ENCODE measurements around the gene AFDN. TPM values are rescaled to one million over a fixed set of nuclear protein-coding genes. Genes with fewer than 3 reads are reported as not detected.

The AFDN gene
- total RNA-seq, 1 donor from 2014 or later: 98.2 TPM

GRCh38 chr6:167912494-167912893 is 85.8 kb downstream of the AFDN start:
- DNase-seq (ENCODE audit: low read depth in 2 of 2): no peak

GRCh38 chr6:167913699-167914098 is 87.0 kb downstream of the AFDN start:
- DNase-seq (ENCODE audit: low read depth in 2 of 2): no peak

GRCh38 chr6:167915139-167915538 is 88.4 kb downstream of the AFDN start:
- DNase-seq (ENCODE audit: low read depth in 2 of 2): no peak

- no peak for DNase-seq (ENCODE audit: low read depth in 2 of 2)
Measured at GRCh38 chr6:167917551-167918154, 90.9 kb downstream of the AFDN start.

GRCh38 chr6:167918548-167919278 is 92.0 kb downstream of the AFDN start:
- DNase-seq (ENCODE audit: low read depth in 2 of 2): no peak

GRCh38 chr6:167919349-167919748 is 92.6 kb downstream of the AFDN start:
- no peak for DNase-seq (ENCODE audit: low read depth in 2 of 2)

GRCh38 chr6:167920165-167920564 is 93.5 kb downstream of the AFDN start:
- DNase-seq (ENCODE audit: low read depth in 2 of 2): no peak

GRCh38 chr6:167921831-167922230 is 95.1 kb downstream of the AFDN start:
- no peak for DNase-seq (ENCODE audit: low read depth in 2 of 2)

- no peak for DNase-seq (ENCODE audit: low read depth in 2 of 2)
Measured at GRCh38 chr6:167925026-167925425, 98.3 kb downstream of the AFDN start.

GRCh38 chr6:167927246-167927645 is 100.5 kb downstream of the AFDN start:
- no peak for DNase-seq (ENCODE audit: low read depth in 2 of 2)

- DNase-seq (ENCODE audit: low read depth in 2 of 2): no peak
Measured at GRCh38 chr6:167928111-167928510, 101.4 kb downstream of the AFDN start.

GRCh38 chr6:167930295-167930694 is 103.6 kb downstream of the AFDN start:
- no peak for DNase-seq (ENCODE audit: low read depth in 2 of 2)

- DNase-seq (ENCODE audit: low read depth in 2 of 2): no peak
Measured at GRCh38 chr6:167932468-167933276, 106.0 kb downstream of the AFDN start.

GRCh38 chr6:167933290-167933689 is 106.6 kb downstream of the AFDN start:
- DNase-seq (ENCODE audit: low read depth in 2 of 2): peak in 1 of 2 donors; percentile 61

GRCh38 chr6:167933847-167934246 is 107.1 kb downstream of the AFDN start:
- DNase-seq (ENCODE audit: low read depth in 2 of 2): no peak

- peak in 1 of 2 donors; percentile 61 for DNase-seq (ENCODE audit: low read depth in 2 of 2)
Measured at GRCh38 chr6:167934426-167934864, 107.7 kb downstream of the AFDN start.

GRCh38 chr6:167936051-167936450 is 109.3 kb downstream of the AFDN start:
- DNase-seq (ENCODE audit: low read depth in 2 of 2): no peak

GRCh38 chr6:167937301-167937700 is 110.6 kb downstream of the AFDN start:
- DNase-seq (ENCODE audit: low read depth in 2 of 2): no peak

GRCh38 chr6:167937948-167938911 is 111.5 kb downstream of the AFDN start:
- no peak for DNase-seq (ENCODE audit: low read depth in 2 of 2)

- DNase-seq (ENCODE audit: low read depth in 2 of 2): no peak
Measured at GRCh38 chr6:167941822-167942221, 115.1 kb downstream of the AFDN start.

- DNase-seq (ENCODE audit: low read depth in 2 of 2): no peak
Measured at GRCh38 chr6:167944130-167944529, 117.4 kb downstream of the AFDN start.
